Ramos (cell line): ENCODE data around the gene MAML3.

Experiments
- in situ Hi-C: fragments of 300-500 bp; cut with MboI; formaldehyde crosslinking; loops from one replicate; pipeline ENCODE4 v1.14.3; 2022; ENCODE audit warnings: low sequenced_read_pairs; ENCODE audit not compliant: unreplicated experiment

The MAML3 gene

GRCh38 chr4:140084385-140084784, 69.6 kb downstream of the MAML3 start:
- in situ Hi-C loops, result no loop called here

GRCh38 chr4:140082391-140082755, 71.6 kb downstream of the MAML3 start:
- in situ Hi-C loops, result no loop called here

GRCh38 chr4:140081641-140082390, 72.2 kb downstream of the MAML3 start:
- in situ Hi-C loops, result no loop called here

GRCh38 chr4:140080883-140081282, 73.1 kb downstream of the MAML3 start:
- in situ Hi-C loops, result no loop called here

- in situ Hi-C loops, result no loop called here
Measured at GRCh38 chr4:140078366-140078765, 75.6 kb downstream of the MAML3 start.

- in situ Hi-C loops, result no loop called here
Measured at GRCh38 chr4:140076307-140076706, 77.7 kb downstream of the MAML3 start.

- in situ Hi-C loops, result no loop called here
Measured at GRCh38 chr4:140071806-140072205, 82.2 kb downstream of the MAML3 start.

GRCh38 chr4:140070973-140071372, 83.0 kb downstream of the MAML3 start:
- in situ Hi-C loops, result no loop called here

- in situ Hi-C loops, result no loop called here
Measured at GRCh38 chr4:140070366-140070765, 83.6 kb downstream of the MAML3 start.

GRCh38 chr4:140069066-140069465, 84.9 kb downstream of the MAML3 start:
- in situ Hi-C loops, result no loop called here

- in situ Hi-C loops, result no loop called here
Measured at GRCh38 chr4:140068271-140068670, 85.7 kb downstream of the MAML3 start.

GRCh38 chr4:140066031-140066930, 87.7 kb downstream of the MAML3 start:
- in situ Hi-C loops, result no loop called here

GRCh38 chr4:140065393-140065792, 88.6 kb downstream of the MAML3 start:
- in situ Hi-C loops, result no loop called here

GRCh38 chr4:140061659-140062289, 92.2 kb downstream of the MAML3 start:
- in situ Hi-C loops, result no loop called here

- in situ Hi-C loops, result no loop called here
Measured at GRCh38 chr4:140061194-140061593, 92.8 kb downstream of the MAML3 start.

- in situ Hi-C loops, result no loop called here
Measured at GRCh38 chr4:140059159-140059558, 94.8 kb downstream of the MAML3 start.

- in situ Hi-C loops, result no loop called here
Measured at GRCh38 chr4:140057701-140058100, 96.3 kb downstream of the MAML3 start.

- in situ Hi-C loops, result no loop called here
Measured at GRCh38 chr4:140056015-140056414, 98.0 kb downstream of the MAML3 start.

- in situ Hi-C loops, result no loop called here
Measured at GRCh38 chr4:140054861-140055260, 99.1 kb downstream of the MAML3 start.

- in situ Hi-C loops, result no loop called here
Measured at GRCh38 chr4:140053185-140053584, 100.8 kb downstream of the MAML3 start.

- in situ Hi-C loops, result no loop called here
Measured at GRCh38 chr4:140052050-140052449, 101.9 kb downstream of the MAML3 start.
